Transverse colon (tissue), 4 donors: ENCODE data around the gene CDKN1B. TPM values are rescaled to one million over a fixed set of nuclear protein-coding genes. Genes with fewer than 3 reads are reported as not detected.

ENCODE experiments used
- DNase-seq: peaks from one replicate; pipeline ENCODE4 v3.0.0-alpha.2; 2019
- H3K27ac ChIP-seq, 4 donors: fragments of 200-600 bp; sonication (generic); 2 replicates each; pipeline ENCODE4 v1.5.1; 2016 to 2018; ENCODE audit warnings: inconsistent platforms in 4 of 4
- H3K27me3 ChIP-seq: fragments of 200-600 bp; sonication (generic); 2 replicates; pipeline ENCODE4 v1.5.1; 2017; ENCODE audit warnings: inconsistent platforms
- H3K36me3 ChIP-seq, 4 donors: fragments of 200-600 bp; sonication (generic); 2 replicates each; pipeline ENCODE4 v1.5.1; 2017 to 2019; ENCODE audit warnings: inconsistent platforms in 4 of 4
- H3K4me1 ChIP-seq, 4 donors: fragments of 200-600 bp; sonication (generic); 2 replicates each; pipeline ENCODE4 v1.5.1; 2017 to 2020; ENCODE audit warnings: inconsistent platforms in 4 of 4
- H3K4me3 ChIP-seq, 4 donors: fragments of 200-600 bp; sonication (generic); 1 replicate in 1 of 4; 2 replicates in 3 of 4; pipeline versions ENCODE4 v1.5.1 to v1.6.1; 2017 to 2019; ENCODE audit warnings: inconsistent platforms in 4 of 4
- H3K9me3 ChIP-seq, 2 donors: fragments of 200-600 bp; sonication (generic); 2 replicates each; pipeline ENCODE4 v1.5.1; 2017 to 2019; ENCODE audit warnings: inconsistent platforms in 2 of 2
- CTCF ChIP-seq, 5 experiments: fragments of 200-600 bp in 3 of 5; fragments of 450-650 bp in 2 of 5; sonication (generic) in 3 of 5; IDR thresholded peaks; 1 replicate in 2 of 5; 2 replicates in 3 of 5; pipeline ENCODE4 v1.5.1; 2016 to 2017; ENCODE audit warnings: antibody characterized with exemption in 5 of 5, inconsistent platforms in 3 of 5, mild to moderate bottlenecking in 2 of 5, moderate library complexity in 1 of 5
- EP300 ChIP-seq: sonication (generic); formaldehyde crosslinking; IDR thresholded peaks from one replicate; pipeline ENCODE4 v1.6.1; 2017; ENCODE audit warnings: antibody characterized with exemption, low read depth
- POLR2A ChIP-seq: fragments of 450-650 bp; IDR thresholded peaks from one replicate; pipeline ENCODE4 v1.6.1; 2016; ENCODE audit warnings: antibody characterized with exemption, mild to moderate bottlenecking, moderate library complexity
- POLR2AphosphoS5 ChIP-seq, 3 donors: sonication (generic); formaldehyde crosslinking; IDR thresholded peaks; one replicate each; pipeline ENCODE4 v1.6.1; 2016; ENCODE audit warnings: antibody characterized with exemption in 3 of 3
- WGBS, 2 donors: methylation state at CpG; one replicate each; pipeline ENCODE4 v1.1.5; 2018; ENCODE audit warnings: low coverage in 1 of 2; 5-methylcytosine and 5-hydroxymethylcytosine counted together
- in situ Hi-C, 4 donors: fragments of 200-750 bp; cut with MboI; loops; one replicate each; pipeline versions ENCODE4 v1.15.0 to v1.15.1; 2017; ENCODE audit warnings: low sequenced_read_pairs in 3 of 4, low pct_ligation_motif_present in 1 of 4, low pct_unique_long_range_greater_than_20kb in 1 of 4
- intact Hi-C: fragments of 100-400 bp; cut with DNase I; formaldehyde crosslinking; loops from one replicate; pipeline ENCODE4 v1.15.1; 2023; ENCODE audit warnings: low total_unique reads
- total RNA-seq, 4 donors: library from RNA; depleted of rRNA; stranded (reverse); fragments of >200 nt; gene quantifications; one replicate each; pipeline ENCODE4 v1.1.0, GENCODE V29; 2016

CDKN1B gene
- total RNA-seq, 4 donors from 2014 or later, result 14.1 to 58.3 (median 54.1) TPM

- intact Hi-C loops (no loop called here), in situ Hi-C loops (loop anchor here in 3 of 4 donors (10.0 to 25.0 kb wide), 2 partner anchors 314 to 327 kb away; no protein-coding TSS in a partner anchor)
- TF ChIP-seq POLR2A, result no peak
- no peak for TF ChIP-seq POLR2AphosphoS5 (IDR thresholded peaks at IDR 0.05)
- no peak for TF ChIP-seq EP300
- TF ChIP-seq CTCF (IDR thresholded peaks at IDR 0.05), result no peak
- WGBS, 2 donors, result 94 to 100% methylated on average over 3 of the region's 3 CpGs
- H3K27ac ChIP-seq, result no peak overlapping the region
- H3K36me3 ChIP-seq, result no peaks in the 10 kb centered on the region
- H3K27me3 ChIP-seq, result no peaks in the 10 kb centered on the region
- no peaks in the 10 kb centered on the region for H3K9me3 ChIP-seq
- peaks cover 2 to 28% (median 9%) of the 10 kb centered on the region in 4 donors for H3K4me1 ChIP-seq
- no peak for DNase-seq
- no peak overlapping the region for H3K4me3 ChIP-seq
These were observed 15.7 kb upstream of the CDKN1B start for GRCh38 chr12:12701457-12701856.

GRCh38 chr12:12704593-12705230 is 12.5 kb upstream of the CDKN1B start:
- WGBS, 2 donors, result 44 to 50% methylated on average over 7 of the region's 7 CpGs
- no peaks in the 10 kb centered on the region for H3K27me3 ChIP-seq
- TF ChIP-seq POLR2A, result no peak
- TF ChIP-seq POLR2AphosphoS5 (IDR thresholded peaks at IDR 0.05), result peak in 2 of 3 donors; percentile 37 to 44
- TF ChIP-seq EP300, result no peak
- TF ChIP-seq CTCF (IDR thresholded peaks at IDR 0.05), result peak; percentile 76 to 95 (median 80)
- H3K4me1 ChIP-seq, result peaks cover 2 to 20% (median 6%) of the 10 kb centered on the region in 4 donors
- in situ Hi-C loops (loop anchor here in 3 of 4 donors (10.0 to 25.0 kb wide), 2 partner anchors 317 to 330 kb away; no protein-coding TSS in a partner anchor), intact Hi-C loops (no loop called here)
- no peaks in the 10 kb centered on the region for H3K36me3 ChIP-seq
- H3K4me3 ChIP-seq, result no peak overlapping the region
- H3K9me3 ChIP-seq, result no peaks in the 10 kb centered on the region
- H3K27ac ChIP-seq, result peak overlapping the region; percentile 53 to 72 (median 70)
- peak; percentile 60 for DNase-seq

GRCh38 chr12:12705838-12706520 is 11.2 kb upstream of the CDKN1B start:
- peak; percentile 52 for DNase-seq
- Histone ChIP-seq H3K36me3 (no peaks in the 10 kb centered on the region), H3K4me3 (no peak overlapping the region), H3K27ac (no peak overlapping the region), H3K4me1 (peaks cover 2 to 20% (median 6%) of the 10 kb centered on the region in 4 donors), H3K27me3 (no peaks in the 10 kb centered on the region), H3K9me3 (no peaks in the 10 kb centered on the region)
- 35 to 40% methylated on average over 1 of the region's 1 CpG for WGBS, 2 donors
- in situ Hi-C loops (loop anchor here in 3 of 4 donors (10.0 to 25.0 kb wide), 2 partner anchors 319 to 331 kb away; no protein-coding TSS in a partner anchor), intact Hi-C loops (loop anchor here (2.0 kb wide), 1 partner anchor 331 kb away; no protein-coding TSS in a partner anchor)
- TF ChIP-seq POLR2A, result no peak
- TF ChIP-seq POLR2AphosphoS5 (IDR thresholded peaks at IDR 0.05), result no peak
- no peak for TF ChIP-seq CTCF (IDR thresholded peaks at IDR 0.05)
- no peak for TF ChIP-seq EP300

- TF ChIP-seq CTCF (IDR thresholded peaks at IDR 0.05) (no peak), POLR2AphosphoS5 (IDR thresholded peaks at IDR 0.05) (no peak), EP300 (no peak), POLR2A (no peak)
- no peaks in the 10 kb centered on the region for H3K27me3 ChIP-seq
- no peak for DNase-seq
- in situ Hi-C loops, result loop anchor here in 1 of 4 donors (25.0 kb wide), 1 partner anchor 327 kb away; no protein-coding TSS in a partner anchor
- H3K4me3 ChIP-seq, result peak overlapping the region in 3 of 4 donors; percentile 24 to 99 (median 35)
- intact Hi-C loops, result no loop called here
- WGBS, 2 donors, result 4 to 5% methylated on average over 2 of the region's 2 CpGs
- peaks cover 0 to 2% (median 0%) of the 10 kb centered on the region in 4 donors for H3K36me3 ChIP-seq
- H3K4me1 ChIP-seq, result peaks cover 24 to 33% (median 29%) of the 10 kb centered on the region in 4 donors
- peak overlapping the region; percentile 99 to 100 (median 100) for H3K27ac ChIP-seq
- H3K9me3 ChIP-seq, result no peaks in the 10 kb centered on the region
These were observed 3.3 kb upstream of the CDKN1B start for GRCh38 chr12:12713932-12714275.
